Panc1 (cell line): ENCODE results near the gene ENO4.

Experiments used
- POLR2AphosphoS5 ChIP-seq: IDR thresholded peaks from 2 replicates; pipeline ENCODE4 v1.6.1; 2012; ENCODE audit warnings: mild to moderate bottlenecking, low read depth, low read length, moderate library complexity
- SIN3A ChIP-seq: IDR thresholded peaks from 2 replicates; pipeline ENCODE4 v1.6.1; 2012; ENCODE audit warnings: low read depth, mild to moderate bottlenecking, low read length, moderate library complexity, borderline replicate concordance; ENCODE audit not compliant: insufficient read depth
- TCF7L2 ChIP-seq: IDR thresholded peaks from 2 replicates; pipeline ENCODE4 v1.6.1; 2011; ENCODE audit warnings: mild to moderate bottlenecking, low read depth, low read length, inconsistent platforms
- TF ChIP-seq, protein P1 (sequence below): fragments of 450-650 bp; IDR thresholded peaks from 2 replicates; pipeline ENCODE4 v1.5.1; 2017; ENCODE audit warnings: mild to moderate bottlenecking
- TF ChIP-seq, protein P2 (sequence below), 2 experiments: IDR thresholded peaks; 2 replicates each; pipeline ENCODE4 v1.6.1; 2011 to 2012; ENCODE audit warnings: low read depth in 2 of 2, control low read depth in 1 of 2, low read length in 1 of 2, mild to moderate bottlenecking in 1 of 2, moderate library complexity in 1 of 2; ENCODE audit not compliant: insufficient read depth in 1 of 2

DNA sequence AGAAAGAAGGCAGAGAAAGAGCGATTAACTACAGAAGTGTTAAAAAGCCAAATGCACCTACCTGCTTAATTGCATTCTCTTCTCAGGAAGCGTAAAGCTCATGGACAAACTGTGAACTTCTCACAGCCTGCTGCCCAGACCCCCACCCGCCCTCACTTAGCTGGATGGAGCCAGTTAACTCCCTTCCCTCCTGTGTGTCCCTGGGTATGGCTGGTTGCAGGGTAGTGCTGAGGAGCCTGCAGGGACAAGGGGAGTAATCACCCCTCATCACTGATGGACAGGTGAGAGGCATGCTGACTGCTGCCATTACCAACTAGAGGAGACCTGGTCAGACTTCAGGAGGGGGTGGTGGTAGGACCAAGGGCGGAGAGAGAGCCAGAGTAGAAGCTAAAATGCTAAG is 37.5 kb downstream of the ENO4 start:
- TF ChIP-seq, protein P1, sequence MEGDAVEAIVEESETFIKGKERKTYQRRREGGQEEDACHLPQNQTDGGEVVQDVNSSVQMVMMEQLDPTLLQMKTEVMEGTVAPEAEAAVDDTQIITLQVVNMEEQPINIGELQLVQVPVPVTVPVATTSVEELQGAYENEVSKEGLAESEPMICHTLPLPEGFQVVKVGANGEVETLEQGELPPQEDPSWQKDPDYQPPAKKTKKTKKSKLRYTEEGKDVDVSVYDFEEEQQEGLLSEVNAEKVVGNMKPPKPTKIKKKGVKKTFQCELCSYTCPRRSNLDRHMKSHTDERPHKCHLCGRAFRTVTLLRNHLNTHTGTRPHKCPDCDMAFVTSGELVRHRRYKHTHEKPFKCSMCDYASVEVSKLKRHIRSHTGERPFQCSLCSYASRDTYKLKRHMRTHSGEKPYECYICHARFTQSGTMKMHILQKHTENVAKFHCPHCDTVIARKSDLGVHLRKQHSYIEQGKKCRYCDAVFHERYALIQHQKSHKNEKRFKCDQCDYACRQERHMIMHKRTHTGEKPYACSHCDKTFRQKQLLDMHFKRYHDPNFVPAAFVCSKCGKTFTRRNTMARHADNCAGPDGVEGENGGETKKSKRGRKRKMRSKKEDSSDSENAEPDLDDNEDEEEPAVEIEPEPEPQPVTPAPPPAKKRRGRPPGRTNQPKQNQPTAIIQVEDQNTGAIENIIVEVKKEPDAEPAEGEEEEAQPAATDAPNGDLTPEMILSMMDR, result no peak
- TF ChIP-seq POLR2AphosphoS5 (no peak), TCF7L2 (no peak), SIN3A (no peak)
- TF ChIP-seq, protein P2, sequence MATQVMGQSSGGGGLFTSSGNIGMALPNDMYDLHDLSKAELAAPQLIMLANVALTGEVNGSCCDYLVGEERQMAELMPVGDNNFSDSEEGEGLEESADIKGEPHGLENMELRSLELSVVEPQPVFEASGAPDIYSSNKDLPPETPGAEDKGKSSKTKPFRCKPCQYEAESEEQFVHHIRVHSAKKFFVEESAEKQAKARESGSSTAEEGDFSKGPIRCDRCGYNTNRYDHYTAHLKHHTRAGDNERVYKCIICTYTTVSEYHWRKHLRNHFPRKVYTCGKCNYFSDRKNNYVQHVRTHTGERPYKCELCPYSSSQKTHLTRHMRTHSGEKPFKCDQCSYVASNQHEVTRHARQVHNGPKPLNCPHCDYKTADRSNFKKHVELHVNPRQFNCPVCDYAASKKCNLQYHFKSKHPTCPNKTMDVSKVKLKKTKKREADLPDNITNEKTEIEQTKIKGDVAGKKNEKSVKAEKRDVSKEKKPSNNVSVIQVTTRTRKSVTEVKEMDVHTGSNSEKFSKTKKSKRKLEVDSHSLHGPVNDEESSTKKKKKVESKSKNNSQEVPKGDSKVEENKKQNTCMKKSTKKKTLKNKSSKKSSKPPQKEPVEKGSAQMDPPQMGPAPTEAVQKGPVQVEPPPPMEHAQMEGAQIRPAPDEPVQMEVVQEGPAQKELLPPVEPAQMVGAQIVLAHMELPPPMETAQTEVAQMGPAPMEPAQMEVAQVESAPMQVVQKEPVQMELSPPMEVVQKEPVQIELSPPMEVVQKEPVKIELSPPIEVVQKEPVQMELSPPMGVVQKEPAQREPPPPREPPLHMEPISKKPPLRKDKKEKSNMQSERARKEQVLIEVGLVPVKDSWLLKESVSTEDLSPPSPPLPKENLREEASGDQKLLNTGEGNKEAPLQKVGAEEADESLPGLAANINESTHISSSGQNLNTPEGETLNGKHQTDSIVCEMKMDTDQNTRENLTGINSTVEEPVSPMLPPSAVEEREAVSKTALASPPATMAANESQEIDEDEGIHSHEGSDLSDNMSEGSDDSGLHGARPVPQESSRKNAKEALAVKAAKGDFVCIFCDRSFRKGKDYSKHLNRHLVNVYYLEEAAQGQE (IDR thresholded peaks at IDR 0.05; ENCODE audit: insufficient read depth in 1 of 2, low read depth in 2 of 2, low read length in 1 of 2), result no peak
